Right lobe of liver (tissue), 4 donors: ENCODE measurements around the gene GPC5.

Experiments
- POLR2A ChIP-seq: fragments of 450-650 bp; IDR thresholded peaks from one replicate; pipeline ENCODE4 v1.6.1; 2017; ENCODE audit warnings: antibody characterized with exemption, mild to moderate bottlenecking
- TF ChIP-seq, protein P1 (sequence below), 4 donors: fragments of 200-600 bp in 3 of 4; fragments of 450-650 bp in 1 of 4; IDR thresholded peaks; one replicate each; pipeline versions ENCODE4 v1.5.1 to v1.8.0; 2016 to 2022; ENCODE audit warnings: antibody characterized with exemption in 4 of 4, mild to moderate bottlenecking in 2 of 4
- donor health status: DM: no; HTN: no; CAD: no.
- donor health status: DM: no; HTN: no; CAD: no.
- donor health status: DM: no; HTN: yes; CAD: no.

DNA sequence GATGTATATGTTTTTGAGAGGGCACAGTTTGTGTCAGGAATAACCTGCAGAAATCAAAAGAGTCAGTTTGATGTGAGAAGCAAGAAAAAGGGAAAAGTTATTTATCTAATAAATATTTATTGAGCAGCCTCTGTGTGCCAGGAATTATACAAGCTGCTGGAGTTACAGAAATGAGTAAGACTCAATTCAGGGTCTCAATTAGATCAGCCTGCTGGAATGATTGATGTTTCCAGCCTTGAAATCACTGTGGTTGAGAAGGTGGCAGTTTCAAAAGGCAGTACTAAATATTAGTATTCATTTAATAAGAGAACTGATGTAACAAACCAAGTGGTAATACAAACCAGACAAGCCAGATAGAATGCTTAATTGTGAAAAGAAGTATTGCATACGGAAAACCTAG, 1045.8 kb downstream of the GPC5 start:
- TF ChIP-seq, protein P1, sequence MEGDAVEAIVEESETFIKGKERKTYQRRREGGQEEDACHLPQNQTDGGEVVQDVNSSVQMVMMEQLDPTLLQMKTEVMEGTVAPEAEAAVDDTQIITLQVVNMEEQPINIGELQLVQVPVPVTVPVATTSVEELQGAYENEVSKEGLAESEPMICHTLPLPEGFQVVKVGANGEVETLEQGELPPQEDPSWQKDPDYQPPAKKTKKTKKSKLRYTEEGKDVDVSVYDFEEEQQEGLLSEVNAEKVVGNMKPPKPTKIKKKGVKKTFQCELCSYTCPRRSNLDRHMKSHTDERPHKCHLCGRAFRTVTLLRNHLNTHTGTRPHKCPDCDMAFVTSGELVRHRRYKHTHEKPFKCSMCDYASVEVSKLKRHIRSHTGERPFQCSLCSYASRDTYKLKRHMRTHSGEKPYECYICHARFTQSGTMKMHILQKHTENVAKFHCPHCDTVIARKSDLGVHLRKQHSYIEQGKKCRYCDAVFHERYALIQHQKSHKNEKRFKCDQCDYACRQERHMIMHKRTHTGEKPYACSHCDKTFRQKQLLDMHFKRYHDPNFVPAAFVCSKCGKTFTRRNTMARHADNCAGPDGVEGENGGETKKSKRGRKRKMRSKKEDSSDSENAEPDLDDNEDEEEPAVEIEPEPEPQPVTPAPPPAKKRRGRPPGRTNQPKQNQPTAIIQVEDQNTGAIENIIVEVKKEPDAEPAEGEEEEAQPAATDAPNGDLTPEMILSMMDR (IDR thresholded peaks at IDR 0.05): no peak
- no peak for TF ChIP-seq POLR2A
